Left ventricle myocardium inferior (tissue), 1 donor: ENCODE results near the gene SLC44A4. TPM values are rescaled to one million over a fixed set of nuclear protein-coding genes. Genes with fewer than 3 reads are reported as not detected.
A peak's percentile ranks its signal among the peaks of the same experiment; 100 is the strongest.

Experiments used
- DNase-seq: peaks from one replicate; pipeline ENCODE4 v3.0.0-alpha.2; 2020
- H3K27ac ChIP-seq: fragments of 200-600 bp; replicated peaks from 2 replicates; pipeline ENCODE4 v1.8.0; 2021
- H3K27me3 ChIP-seq: fragments of 200-600 bp; 2 replicates; pipeline ENCODE4 v1.8.0; 2021; ENCODE audit warnings: low read depth
- H3K36me3 ChIP-seq: fragments of 200-600 bp; 2 replicates; pipeline ENCODE4 v1.8.0; 2021
- H3K4me1 ChIP-seq: fragments of 200-600 bp; 2 replicates; pipeline ENCODE4 v1.8.0; 2021
- H3K4me3 ChIP-seq: fragments of 200-600 bp; 2 replicates; pipeline ENCODE4 v1.8.0; 2021; ENCODE audit warnings: mild to moderate bottlenecking, moderate library complexity
- H3K9me3 ChIP-seq: fragments of 200-600 bp; replicated peaks from 2 replicates; pipeline ENCODE4 v1.8.0; 2021
- intact Hi-C: fragments of 100-400 bp; cut with micrococcal nuclease; formaldehyde crosslinking; loops from one replicate; pipeline ENCODE4 v1.11.0; 2022
- total RNA-seq: library from RNA; stranded (reverse); fragmentation: NEBNext Ultra II Directional; extraction: Animal tissue kit (Norgen Biotek cat#: 25700); gene quantifications from one replicate; pipeline ENCODE4 v1.2.1, GENCODE V29; 2021
- TF ChIP-seq, protein P1 (sequence below): fragments of 200-600 bp; IDR thresholded peaks from 2 replicates; pipeline ENCODE4 v1.8.0; 2021; ENCODE audit warnings: antibody characterized with exemption, mild to moderate bottlenecking, borderline replicate concordance
- donor health status: DM: no; HTN: yes; CAD: no; lungs with severe emphysema.

Gene SLC44A4
- total RNA-seq, 1 donor from 2014 or later, result 0.08 TPM

DNA sequence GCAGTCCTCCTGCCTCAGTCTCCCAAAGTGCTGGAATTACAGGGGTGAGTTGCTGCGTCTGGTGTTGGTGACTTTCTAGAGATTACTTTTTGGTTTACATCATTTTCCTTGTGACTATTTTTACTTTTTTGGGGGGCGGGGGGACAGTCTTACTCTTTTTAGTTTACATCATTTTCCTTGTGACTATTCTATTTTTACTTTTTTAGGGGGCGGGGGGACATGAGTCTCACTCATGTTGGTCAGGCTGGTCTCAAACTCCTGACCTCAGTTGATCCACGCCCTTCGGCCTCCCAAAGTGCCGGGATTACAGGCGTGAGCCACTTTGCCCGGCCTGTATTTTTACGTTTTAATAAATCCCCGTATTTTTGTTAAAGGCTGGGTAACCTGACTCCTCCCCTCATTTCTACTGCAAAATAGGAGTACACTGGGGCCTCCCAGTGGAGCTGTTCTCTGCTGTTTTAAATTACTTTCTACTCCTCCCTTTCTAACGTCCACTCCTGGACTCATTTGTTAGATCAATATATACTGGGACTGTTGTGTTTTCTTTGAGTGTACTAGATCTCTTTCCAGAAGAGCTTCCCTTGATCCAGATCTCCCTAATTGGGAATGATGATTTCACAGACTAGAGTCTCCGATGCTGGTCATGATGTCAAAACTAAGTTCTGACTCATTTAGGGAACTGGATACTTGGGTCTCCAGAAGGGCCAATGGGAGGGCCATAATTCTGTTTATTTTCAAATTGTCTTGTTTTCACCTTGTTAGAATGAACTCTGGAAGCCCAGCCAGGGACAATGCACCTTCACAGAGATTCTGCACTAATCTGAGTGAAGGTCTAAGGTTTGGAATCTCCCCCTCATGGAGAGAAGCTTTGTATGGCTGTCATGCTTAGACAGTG is 42.1 kb downstream of the SLC44A4 start:
- H3K27ac ChIP-seq, result peak overlapping the region; percentile 97
- peaks cover 51% of the 10 kb centered on the region for H3K36me3 ChIP-seq
- intact Hi-C loops, result no loop called here
- H3K27me3 ChIP-seq, result no peaks in the 10 kb centered on the region
- H3K4me3 ChIP-seq, result peak overlapping the region; percentile 99
- no peak for DNase-seq
- peaks cover 56% of the 10 kb centered on the region for H3K4me1 ChIP-seq
- TF ChIP-seq, protein P1, sequence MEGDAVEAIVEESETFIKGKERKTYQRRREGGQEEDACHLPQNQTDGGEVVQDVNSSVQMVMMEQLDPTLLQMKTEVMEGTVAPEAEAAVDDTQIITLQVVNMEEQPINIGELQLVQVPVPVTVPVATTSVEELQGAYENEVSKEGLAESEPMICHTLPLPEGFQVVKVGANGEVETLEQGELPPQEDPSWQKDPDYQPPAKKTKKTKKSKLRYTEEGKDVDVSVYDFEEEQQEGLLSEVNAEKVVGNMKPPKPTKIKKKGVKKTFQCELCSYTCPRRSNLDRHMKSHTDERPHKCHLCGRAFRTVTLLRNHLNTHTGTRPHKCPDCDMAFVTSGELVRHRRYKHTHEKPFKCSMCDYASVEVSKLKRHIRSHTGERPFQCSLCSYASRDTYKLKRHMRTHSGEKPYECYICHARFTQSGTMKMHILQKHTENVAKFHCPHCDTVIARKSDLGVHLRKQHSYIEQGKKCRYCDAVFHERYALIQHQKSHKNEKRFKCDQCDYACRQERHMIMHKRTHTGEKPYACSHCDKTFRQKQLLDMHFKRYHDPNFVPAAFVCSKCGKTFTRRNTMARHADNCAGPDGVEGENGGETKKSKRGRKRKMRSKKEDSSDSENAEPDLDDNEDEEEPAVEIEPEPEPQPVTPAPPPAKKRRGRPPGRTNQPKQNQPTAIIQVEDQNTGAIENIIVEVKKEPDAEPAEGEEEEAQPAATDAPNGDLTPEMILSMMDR, result no peak
- no peaks in the 10 kb centered on the region for H3K9me3 ChIP-seq

DNA sequence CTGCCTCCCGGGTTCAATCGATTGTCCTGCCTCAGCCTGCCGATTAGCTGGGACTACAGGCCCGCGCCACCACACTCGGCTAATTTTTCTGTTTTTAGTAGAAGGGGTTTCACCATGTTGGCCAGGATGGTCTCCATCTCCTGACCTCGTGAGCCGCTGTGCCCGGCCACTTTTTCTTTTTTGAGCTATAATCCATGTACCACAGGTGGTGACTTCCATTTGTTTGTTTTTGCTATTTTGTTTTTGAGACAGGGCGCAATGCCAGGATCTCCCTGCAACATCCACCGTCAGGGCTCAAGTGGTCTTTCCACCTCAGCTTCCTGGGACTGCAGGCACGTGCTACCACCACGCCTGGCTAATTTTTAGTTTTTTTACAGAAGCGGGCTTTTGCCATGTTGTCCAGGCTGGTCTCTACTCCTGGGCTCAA is 42.7 kb downstream of the SLC44A4 start:
- TF ChIP-seq, protein P1, result no peak
- Histone ChIP-seq H3K36me3 (peaks cover 45% of the 10 kb centered on the region), H3K4me3 (peak overlapping the region; percentile 99), H3K27ac (peak overlapping the region; percentile 97), H3K4me1 (peaks cover 62% of the 10 kb centered on the region), H3K27me3 (no peaks in the 10 kb centered on the region), H3K9me3 (no peaks in the 10 kb centered on the region)
- DNase-seq, result no peak
- intact Hi-C loops, result no loop called here

DNA sequence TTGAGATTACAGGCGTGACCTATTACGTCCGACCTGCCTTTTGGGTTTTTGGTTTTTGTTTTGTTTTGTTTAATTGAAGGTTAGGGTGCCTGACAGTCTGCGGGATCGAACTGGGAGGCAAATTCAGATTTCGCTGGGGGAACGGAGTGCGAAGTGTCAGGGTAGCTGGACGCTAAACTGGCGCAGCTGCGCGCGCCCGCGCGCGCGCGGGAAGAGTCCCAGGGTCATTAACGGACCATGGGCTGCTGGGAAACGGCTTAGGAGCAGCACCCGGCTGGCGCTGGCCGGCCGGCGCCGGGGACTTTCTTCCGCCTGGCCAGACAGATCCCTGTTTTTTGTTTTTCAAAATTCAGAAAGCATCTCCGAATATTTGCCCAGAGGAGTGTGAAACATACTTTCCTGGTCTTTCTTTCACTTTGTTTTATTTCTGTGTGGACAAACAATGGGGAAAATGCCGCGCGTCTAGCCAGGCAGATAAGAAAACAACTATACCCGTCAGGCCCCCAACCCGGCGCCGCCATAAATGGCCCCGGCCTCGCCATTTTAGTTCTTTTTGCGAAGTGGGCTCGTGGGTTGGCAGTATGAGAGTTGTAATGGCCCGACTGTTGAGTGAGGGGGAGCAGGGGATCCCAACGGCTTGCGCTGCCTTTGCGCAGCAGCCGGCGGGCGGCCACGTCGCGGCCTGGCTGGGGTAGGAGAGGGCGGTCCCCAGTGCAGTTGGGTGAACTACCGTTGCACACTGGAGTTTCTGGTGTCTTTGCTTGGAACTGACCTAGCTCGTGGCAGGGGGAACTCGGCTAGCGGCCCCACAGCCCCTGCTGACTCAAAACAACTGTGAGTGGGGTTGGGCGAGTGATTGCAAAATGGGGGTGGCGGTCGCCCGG is 44.2 kb downstream of the SLC44A4 start:
- Histone ChIP-seq H3K4me1 (peaks cover 74% of the 10 kb centered on the region), H3K36me3 (peaks cover 31% of the 10 kb centered on the region), H3K4me3 (peak overlapping the region; percentile 99), H3K27me3 (no peaks in the 10 kb centered on the region), H3K27ac (peak overlapping the region; percentile 97), H3K9me3 (no peaks in the 10 kb centered on the region)
- intact Hi-C loops, result no loop called here
- DNase-seq, result peak; percentile 90
- TF ChIP-seq, protein P1, result no peak

DNA sequence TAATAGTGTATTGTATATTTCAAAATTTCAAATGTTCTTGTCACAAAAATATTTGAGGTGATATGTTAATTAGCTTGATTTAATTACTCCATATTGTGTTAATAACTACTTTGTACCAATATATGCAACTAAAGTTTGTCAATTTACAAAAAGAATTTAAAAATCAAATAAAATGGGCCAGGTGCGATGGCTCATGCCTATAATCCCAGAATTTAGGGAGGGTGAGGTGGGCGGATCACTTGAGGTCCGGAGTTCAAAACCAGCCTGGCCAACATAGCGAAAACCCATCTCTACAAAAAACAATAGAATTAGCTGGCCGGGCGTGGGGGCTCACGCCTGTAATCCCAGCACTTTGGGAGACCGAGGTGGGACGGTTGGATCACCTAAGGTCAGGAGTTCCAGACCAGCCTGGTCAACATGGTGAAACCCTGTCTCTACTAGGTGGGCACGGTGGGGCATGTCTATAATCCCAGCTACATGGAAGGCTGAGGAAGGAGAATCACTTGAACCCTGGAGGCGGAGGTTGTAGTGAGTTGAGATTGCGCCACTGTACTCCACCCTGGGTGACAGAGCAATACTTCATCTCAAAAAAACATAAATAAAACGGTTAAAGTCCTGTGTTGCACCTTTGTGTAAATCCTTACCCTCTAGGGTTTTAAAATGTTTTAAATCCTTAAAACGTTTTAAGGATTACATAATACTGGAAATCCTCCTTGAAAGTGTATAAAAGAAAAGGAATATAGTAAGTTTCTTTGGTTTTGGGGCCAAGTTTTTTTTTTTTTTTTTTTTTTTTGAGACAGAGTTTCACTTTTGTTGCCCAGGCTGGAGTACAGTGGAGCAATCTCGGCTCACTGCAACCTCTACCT is 47.2 kb downstream of the SLC44A4 start:
- Histone ChIP-seq H3K9me3 (no peaks in the 10 kb centered on the region), H3K36me3 (peaks cover under 1% of the 10 kb centered on the region), H3K4me1 (peaks cover 51% of the 10 kb centered on the region), H3K27me3 (no peaks in the 10 kb centered on the region), H3K27ac (peak overlapping the region; percentile 97), H3K4me3 (peak overlapping the region; percentile 84)
- intact Hi-C loops, result no loop called here
- DNase-seq, result no peak
- TF ChIP-seq, protein P1, result no peak
